K562 (cell line): Measurements from ENCODE around the gene TRAPPC12. TPM values are rescaled to one million over a fixed set of nuclear protein-coding genes. Genes with fewer than 3 reads are reported as not detected.

Source experiments
- ARNT ChIP-seq, 2 experiments: fragments of 450-650 bp; IDR thresholded peaks; 2 replicates each; pipeline ENCODE4 v1.6.1; 2016; ENCODE audit warnings: mild to moderate bottlenecking in 1 of 2
- CSDE1 ChIP-seq, 2 experiments: fragments of 450-650 bp; IDR thresholded peaks; 2 replicates each; pipeline ENCODE4 v1.6.1; 2016; ENCODE audit warnings: mild to moderate bottlenecking in 1 of 2
- FOXK2 ChIP-seq, 2 experiments: fragments of 450-650 bp; IDR thresholded peaks in 1 of 2; conservative IDR thresholded peaks in 1 of 2; 2 replicates each; pipeline ENCODE4 v1.6.1; 2016; ENCODE audit warnings: low read depth in 2 of 2, mild to moderate bottlenecking in 1 of 2
- HCFC1 ChIP-seq: IDR thresholded peaks from 2 replicates; pipeline ENCODE4 v1.6.1; 2012; ENCODE audit warnings: low read depth, low read length, improper control_type of control experiment
- KLF1 ChIP-seq: fragments of 450-650 bp; IDR thresholded peaks from 2 replicates; pipeline ENCODE4 v1.6.1; 2016; ENCODE audit warnings: missing genetic modification characterization, missing compliant biosample characterization
- NKRF ChIP-seq: fragments of 450-650 bp; IDR thresholded peaks from 2 replicates; pipeline ENCODE4 v1.6.1; 2016; ENCODE audit warnings: borderline replicate concordance
- NR2C1 ChIP-seq, 2 experiments: fragments of 450-650 bp; IDR thresholded peaks; 2 replicates each; pipeline ENCODE4 v1.6.1; 2017; ENCODE audit warnings: mild to moderate bottlenecking in 2 of 2, antibody characterized with exemption in 1 of 2, inconsistent platforms in 1 of 2, missing compliant biosample characterization in 1 of 2, missing genetic modification characterization in 1 of 2
- RBFOX2 ChIP-seq: fragments of 200-400 bp; formaldehyde crosslinking; IDR thresholded peaks from 2 replicates; pipeline ENCODE4 v1.6.1; 2017; ENCODE audit warnings: low read depth, mild to moderate bottlenecking, low read length, moderate library complexity
- SMAD2 ChIP-seq: fragments of 150-350 bp; IDR thresholded peaks from 2 replicates; pipeline ENCODE4 v1.6.1; 2014; ENCODE audit warnings: low read depth, mild to moderate bottlenecking, low read length
- TCF7 ChIP-seq: sonication (generic); IDR thresholded peaks from 2 replicates; pipeline ENCODE4 v1.6.1; 2016; ENCODE audit warnings: antibody characterized with exemption, borderline replicate concordance
- VEZF1 ChIP-seq: fragments of 200-800 bp; sonication (Bioruptor generic); IDR thresholded peaks from 2 replicates; pipeline ENCODE4 v1.6.1; 2017; ENCODE audit warnings: missing genetic modification characterization, missing compliant biosample characterization
- ZNF57 ChIP-seq: fragments of 450-650 bp; formaldehyde crosslinking; IDR thresholded peaks from 2 replicates; pipeline ENCODE4 v1.4.0; 2020; ENCODE audit warnings: mild to moderate bottlenecking, moderate library complexity
- ZNF592 ChIP-seq: fragments of 450-650 bp; IDR thresholded peaks from 2 replicates; pipeline ENCODE4 v1.6.1; 2017; ENCODE audit warnings: antibody characterized with exemption, mild to moderate bottlenecking
- polyA plus RNA-seq, 8 experiments: library from polyadenylated mRNA; depleted of rRNA in 4 of 8; stranded (reverse) in 5 of 8; unstranded in 3 of 8; fragments of >200 nt; fragmentation: Nextera tagmentation in 2 of 8; fragmentation: Illumina TruSeq in 1 of 8; extraction: Ambion mirVana in 2 of 8; extraction: Trizol in 1 of 8; gene quantifications; 2 replicates each; pipeline versions ENCODE4 v1.2.1 to v1.2.3, GENCODE V29; 2011 to 2014; ENCODE audit warnings: inconsistent platforms in 1 of 8, missing spikeins in 1 of 8
- total RNA-seq, 7 experiments: library from RNA; depleted of rRNA in 6 of 7; stranded (reverse); fragments of >200 nt in 6 of 7; fragmentation: Illumina TruSeq in 2 of 7; extraction: Trizol in 2 of 7; gene quantifications; 2 replicates each; pipeline versions ENCODE4 v1.2.1 to v1.2.3, GENCODE V29; 2011 to 2021; ENCODE audit warnings: low replicate concordance in 1 of 7
- TF ChIP-seq, protein P1 (sequence below): fragments of 450-650 bp; conservative IDR thresholded peaks from 2 replicates; pipeline ENCODE4 v1.6.1; 2016; ENCODE audit warnings: missing genetic modification characterization, low read depth, mild to moderate bottlenecking, missing compliant biosample characterization, moderate library complexity
- TF ChIP-seq, protein P2 (sequence below): fragments of 450-650 bp; formaldehyde crosslinking; IDR thresholded peaks from 2 replicates; pipeline ENCODE4 v1.4.0; 2020; ENCODE audit warnings: mild to moderate bottlenecking, mixed read lengths

The TRAPPC12 gene
- total and polyA plus RNA-seq, 9 of the 15 experiments (the other 6 are each of a cell fraction or from before 2014, with no cell fraction given): 8.0 to 75.2 (median 39.1) TPM

DNA sequence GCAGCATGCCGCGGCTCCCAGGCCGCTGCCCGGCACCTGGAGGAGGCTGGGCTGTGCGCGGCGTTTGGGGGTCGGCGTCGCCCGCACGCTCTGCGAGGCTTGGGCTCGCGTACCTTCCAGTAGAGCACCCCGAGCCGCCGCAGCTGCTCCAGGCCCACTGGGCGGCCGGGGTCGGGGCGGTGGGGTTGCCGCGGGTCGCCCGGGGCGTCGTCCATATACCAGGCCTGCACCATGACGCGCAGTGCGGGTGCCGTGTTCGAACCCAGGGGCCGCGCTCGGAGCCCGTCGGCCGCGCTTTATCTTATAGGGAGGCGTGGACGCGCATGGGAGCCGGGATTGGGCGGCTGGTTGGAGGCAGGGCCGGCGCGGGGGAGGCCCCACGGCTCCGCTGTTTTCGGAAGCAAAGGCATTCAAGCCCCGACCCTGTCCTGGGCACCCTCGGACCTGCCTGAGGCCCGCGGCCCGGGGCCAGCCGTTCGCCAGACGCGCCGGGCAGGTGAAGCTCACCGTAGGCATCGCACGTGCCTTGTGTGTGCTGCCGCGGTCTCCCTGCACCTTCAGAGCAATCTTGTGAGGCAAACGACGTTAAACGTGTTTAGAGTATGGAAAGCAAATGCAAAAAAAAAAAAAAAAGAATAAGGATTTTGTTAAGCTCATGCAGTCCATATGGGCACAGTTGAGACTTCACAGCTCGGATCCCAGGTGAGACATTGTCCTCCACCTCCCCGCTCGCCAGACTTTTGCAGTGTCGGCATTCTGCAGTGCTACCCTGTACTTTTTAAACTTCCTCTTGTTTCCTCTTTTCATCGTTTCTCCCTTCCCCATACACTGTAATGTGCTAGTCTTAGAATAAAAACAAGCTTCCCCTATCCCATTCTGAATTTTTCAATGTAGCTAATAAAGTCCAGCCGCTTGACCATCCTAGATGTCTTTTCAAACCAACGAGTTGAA lies 140.0 kb downstream of the TRAPPC12 start, which contains the start of gene ADI1 (continued):
- TF ChIP-seq FOXK2 (conservative IDR thresholded peaks at IDR 0.05 in 1 of 2, IDR thresholded peaks at IDR 0.05 in 1 of 2; ENCODE audit: low read depth in 2 of 2) (no peak; a peak in 1 of 4 replicates), ZNF592 (peak; percentile 82), RBFOX2 (peak; percentile 94), HCFC1 (no peak), SMAD2 (no peak), ZNF57 (CRISPR knock-in tag) (peak; percentile 28; the same call in 1 of the 2 replicates), NR2C1 (IDR thresholded peaks at IDR 0.05) (no peak), NR2C1 (tag; IDR thresholded peaks at IDR 0.05) (no peak), VEZF1 (CRISPR knock-in tag) (peak; percentile 35; the same call in 1 of the 2 replicates), KLF1 (tag) (no peak), NKRF (no peak), ARNT (IDR thresholded peaks at IDR 0.05) (no peak), CSDE1 (IDR thresholded peaks at IDR 0.05) (no peak), TCF7 (no peak)
- TF ChIP-seq, protein P1, sequence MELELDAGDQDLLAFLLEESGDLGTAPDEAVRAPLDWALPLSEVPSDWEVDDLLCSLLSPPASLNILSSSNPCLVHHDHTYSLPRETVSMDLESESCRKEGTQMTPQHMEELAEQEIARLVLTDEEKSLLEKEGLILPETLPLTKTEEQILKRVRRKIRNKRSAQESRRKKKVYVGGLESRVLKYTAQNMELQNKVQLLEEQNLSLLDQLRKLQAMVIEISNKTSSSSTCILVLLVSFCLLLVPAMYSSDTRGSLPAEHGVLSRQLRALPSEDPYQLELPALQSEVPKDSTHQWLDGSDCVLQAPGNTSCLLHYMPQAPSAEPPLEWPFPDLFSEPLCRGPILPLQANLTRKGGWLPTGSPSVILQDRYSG (tag): no peak
- TF ChIP-seq, protein P2, sequence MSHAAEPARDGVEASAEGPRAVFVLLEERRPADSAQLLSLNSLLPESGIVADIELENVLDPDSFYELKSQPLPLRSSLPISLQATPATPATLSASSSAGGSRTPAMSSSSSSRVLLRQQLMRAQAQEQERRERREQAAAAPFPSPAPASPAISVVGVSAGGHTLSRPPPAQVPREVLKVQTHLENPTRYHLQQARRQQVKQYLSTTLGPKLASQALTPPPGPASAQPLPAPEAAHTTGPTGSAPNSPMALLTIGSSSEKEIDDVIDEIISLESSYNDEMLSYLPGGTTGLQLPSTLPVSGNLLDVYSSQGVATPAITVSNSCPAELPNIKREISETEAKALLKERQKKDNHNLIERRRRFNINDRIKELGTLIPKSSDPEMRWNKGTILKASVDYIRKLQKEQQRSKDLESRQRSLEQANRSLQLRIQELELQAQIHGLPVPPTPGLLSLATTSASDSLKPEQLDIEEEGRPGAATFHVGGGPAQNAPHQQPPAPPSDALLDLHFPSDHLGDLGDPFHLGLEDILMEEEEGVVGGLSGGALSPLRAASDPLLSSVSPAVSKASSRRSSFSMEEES (CRISPR knock-in tag): no peak
